Spinal cord (tissue), 10 donors: ENCODE data around the gene SIRT4. TPM values are rescaled to one million over a fixed set of nuclear protein-coding genes. Genes with fewer than 3 reads are reported as not detected.
"Not testable (repeated sequence)": the region's sequence is repeated elsewhere in the genome, so short reads cannot be mapped to it uniquely, and the experiment has no call there.

ENCODE experiments used
- DNase-seq, 6 donors: peaks; one replicate each; pipeline versions ENCODE4 v3.0.0 to v3.0.0-alpha.2; 2013 to 2015; ENCODE audit warnings: low spot score in 6 of 6, low read depth in 4 of 6
- H3K27ac ChIP-seq: one replicate; pipeline ENCODE4 v1.5.1; 2013; ENCODE audit warnings: low read depth, low read length, control low read depth
- H3K27me3 ChIP-seq: one replicate; pipeline ENCODE4 v1.6.1; 2013; ENCODE audit warnings: low read length; ENCODE audit not compliant: control insufficient read depth, insufficient read depth
- H3K36me3 ChIP-seq: one replicate; pipeline ENCODE4 v1.6.1; 2013; ENCODE audit warnings: low read length; ENCODE audit not compliant: control insufficient read depth, insufficient read depth
- H3K4me1 ChIP-seq: one replicate; pipeline ENCODE4 v1.6.1; 2013; ENCODE audit warnings: low read length; ENCODE audit not compliant: control insufficient read depth, insufficient read depth
- H3K4me3 ChIP-seq: one replicate; pipeline ENCODE4 v1.5.1; 2013; ENCODE audit warnings: low read depth, low read length, control low read depth
- H3K9me3 ChIP-seq: one replicate; pipeline ENCODE4 v1.6.1; 2013; ENCODE audit warnings: low read length; ENCODE audit not compliant: control insufficient read depth, insufficient read depth
- WGBS: methylation state at CpG from one replicate; pipeline ENCODE4 v1.1.5; 2013; ENCODE audit warnings: missing lambda C conversion rate; ENCODE audit not compliant: insufficient coverage; 5-methylcytosine and 5-hydroxymethylcytosine counted together
- polyA plus RNA-seq, 2 donors: library from polyadenylated mRNA; unstranded; fragments of 120-200 nt; gene quantifications; one replicate each; pipeline ENCODE4 v1.2.1, GENCODE V29; 2013; ENCODE audit not compliant: insufficient read length in 2 of 2
- total RNA-seq, 2 donors: library from RNA; depleted of rRNA in 1 of 2; stranded (reverse); fragments of 120-200 nt in 1 of 2; fragments of >200 nt in 1 of 2; gene quantifications; one replicate each; pipeline versions ENCODE4 v1.2.3 to v1.2.4, GENCODE V29; 2013 to 2014
- donor health status: healthy.

The SIRT4 gene
- total and polyA plus RNA-seq, 4 donors, result 4.7 to 5.9 (median 5.3) TPM

DNA sequence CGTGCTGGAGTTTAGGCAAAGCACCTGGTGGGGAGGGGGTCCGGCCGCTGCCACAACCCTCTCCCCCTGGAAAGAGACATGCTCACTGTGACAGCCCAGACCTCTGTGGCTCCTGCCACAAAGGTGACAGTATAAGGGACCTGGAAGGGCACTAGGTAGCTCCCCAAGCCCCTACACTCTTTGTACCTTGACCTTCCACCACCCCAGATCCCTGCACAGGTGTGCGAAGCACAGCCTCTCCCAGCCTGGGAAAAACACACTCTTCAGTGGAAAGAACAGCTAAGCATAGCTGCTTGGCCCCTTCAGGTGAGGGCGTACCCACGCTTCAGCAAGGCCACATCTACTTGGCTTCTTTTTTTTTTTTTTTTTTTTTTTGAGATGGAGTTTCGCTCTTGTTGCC, 30.4 kb downstream of the SIRT4 start:
- no peak overlapping the region for H3K4me3 ChIP-seq
- 90% methylated on average over 4 of the region's 7 CpGs for WGBS
- H3K36me3 ChIP-seq, result no peaks in the 10 kb centered on the region
- no peaks in the 10 kb centered on the region for H3K27me3 ChIP-seq
- no peak overlapping the region for H3K27ac ChIP-seq
- DNase-seq, result no peak
- H3K9me3 ChIP-seq, result no peaks in the 10 kb centered on the region
- H3K4me1 ChIP-seq, result no peaks in the 10 kb centered on the region

DNA sequence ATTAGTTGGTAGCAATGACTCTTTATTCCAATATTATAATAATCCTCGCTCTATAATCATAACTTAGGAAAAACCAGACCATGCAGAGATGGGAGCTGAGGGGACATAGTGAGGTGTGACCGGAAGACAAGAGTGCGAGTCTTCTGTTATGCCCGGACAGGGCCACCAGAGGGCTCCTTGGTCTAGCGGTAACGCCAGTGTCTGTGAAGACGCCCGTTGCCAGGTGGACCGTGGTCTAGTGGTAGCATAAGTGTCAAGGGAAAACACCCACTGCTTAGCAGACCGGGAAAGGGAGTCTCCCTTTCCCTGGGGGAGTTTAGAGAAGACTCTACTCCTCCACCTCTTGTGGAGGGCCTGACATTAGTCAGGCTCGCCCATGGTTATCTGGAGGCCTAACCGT, 33.3 kb downstream of the SIRT4 start:
- H3K27ac ChIP-seq, H3K4me1 ChIP-seq, H3K9me3 ChIP-seq, H3K36me3 ChIP-seq, H3K4me3 ChIP-seq, H3K27me3 ChIP-seq: not testable (repeated sequence)
- peak in 2 of 6 donors; percentile 37 to 60 for DNase-seq
- WGBS, result under 1% methylated on average over 8 of the region's 12 CpGs

DNA sequence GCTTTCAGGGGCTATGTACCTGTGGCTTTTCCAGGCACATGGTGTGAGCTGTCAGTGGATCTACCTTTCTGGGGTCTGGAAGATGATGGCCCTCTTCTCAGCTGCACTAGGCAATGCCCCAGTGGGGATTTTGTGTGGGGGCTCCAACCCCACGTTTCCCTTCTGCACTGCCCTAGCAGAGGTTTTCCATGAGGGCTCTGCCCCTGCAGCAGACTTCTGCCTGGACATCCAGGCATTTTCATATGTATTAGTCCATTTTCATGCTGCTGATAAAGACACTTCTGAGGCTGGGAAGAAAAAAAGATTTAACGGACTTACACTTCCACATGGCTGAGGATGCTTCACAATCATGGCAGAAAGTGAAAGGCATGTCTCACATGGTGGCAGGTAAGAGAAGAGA, 34.3 kb downstream of the SIRT4 start:
- H3K27me3 ChIP-seq, H3K4me1 ChIP-seq, DNase-seq, H3K4me3 ChIP-seq, H3K9me3 ChIP-seq, H3K36me3 ChIP-seq, H3K27ac ChIP-seq: not testable (repeated sequence)
- 50% methylated on average over 1 of the region's 2 CpGs for WGBS

DNA sequence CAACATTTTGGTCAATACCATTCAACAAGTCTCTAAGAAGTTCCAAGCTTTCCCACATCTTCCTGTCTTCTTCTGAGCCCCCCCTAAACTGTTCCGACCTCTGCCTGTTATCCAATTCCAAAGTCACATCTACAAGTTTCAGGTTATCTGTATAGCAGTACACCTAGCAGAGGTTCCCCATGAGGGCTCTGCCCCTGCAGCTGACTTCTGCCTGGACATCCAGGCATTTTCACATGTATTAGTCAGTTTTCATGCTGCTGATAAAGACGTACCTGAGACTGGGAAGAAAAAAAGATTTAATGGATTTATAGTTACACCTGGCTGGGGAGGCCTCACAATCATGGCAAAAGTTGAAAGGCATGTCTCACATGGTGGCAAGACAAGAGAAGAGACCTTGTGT, 35.6 kb downstream of the SIRT4 start:
- Histone ChIP-seq H3K27me3 (no peaks in the 10 kb centered on the region), H3K4me3 (no peak overlapping the region), H3K36me3 (peaks cover 12% of the 10 kb centered on the region), H3K27ac (no peak overlapping the region), H3K9me3 (no peaks in the 10 kb centered on the region), H3K4me1 (peaks cover 5% of the 10 kb centered on the region)
- WGBS, result 100% methylated on average over 2 of the region's 2 CpGs
- DNase-seq, result no peak

GRCh38 chr12:120339256-120339655, 37.1 kb downstream of the SIRT4 start:
- Histone ChIP-seq H3K27me3 (no peaks in the 10 kb centered on the region), H3K27ac (no peak overlapping the region), H3K4me1 (peaks cover 5% of the 10 kb centered on the region), H3K36me3 (peaks cover 27% of the 10 kb centered on the region), H3K4me3 (no peak overlapping the region), H3K9me3 (no peaks in the 10 kb centered on the region)
- no peak for DNase-seq
- 100% methylated on average over 1 of the region's 4 CpGs for WGBS

DNA sequence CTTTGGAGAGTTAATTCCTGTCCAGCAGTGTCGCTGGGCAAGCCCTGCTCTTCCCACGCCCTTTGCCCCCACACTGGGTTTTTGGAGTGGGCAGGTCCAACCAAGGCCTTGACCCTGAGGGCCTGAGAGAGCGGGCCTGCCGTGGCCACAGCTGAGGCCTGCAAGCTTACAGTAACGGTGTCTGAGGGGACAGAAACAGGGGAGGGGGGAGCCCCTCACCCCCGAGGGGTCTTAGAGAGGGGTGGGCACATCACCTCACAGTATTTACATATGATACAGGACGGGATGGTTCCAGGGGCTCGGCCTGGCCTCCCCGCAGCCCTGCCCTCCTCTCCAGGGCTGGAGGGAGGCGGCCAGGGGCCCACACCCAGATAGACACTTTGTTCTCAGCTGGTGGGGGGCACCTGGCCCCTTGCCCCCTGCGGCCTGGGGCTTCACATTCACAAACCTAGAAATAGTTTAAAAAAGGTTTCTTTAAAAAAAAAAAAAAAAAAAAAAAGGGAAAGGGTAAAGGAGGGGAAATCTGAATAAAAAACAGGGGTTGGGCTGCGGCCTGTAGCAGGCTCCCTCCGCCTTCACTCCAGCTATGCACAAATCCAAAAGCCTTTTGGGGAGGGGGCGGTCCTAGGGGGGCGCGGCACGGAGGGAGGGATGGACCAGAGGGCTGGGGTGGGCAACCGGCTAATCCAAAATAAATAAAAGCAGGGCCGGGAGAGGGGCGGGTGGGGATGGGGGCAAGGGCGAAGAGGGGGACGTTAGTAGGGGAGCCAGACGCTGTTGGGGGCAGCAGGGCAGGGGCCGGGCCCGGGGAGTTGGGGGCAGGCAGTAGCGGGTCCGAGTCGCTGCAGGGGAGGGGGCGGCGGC, 40.3 kb downstream of the SIRT4 start:
- WGBS, result 44% methylated on average over 20 of the region's 30 CpGs
- no peak overlapping the region for H3K4me3 ChIP-seq
- no peaks in the 10 kb centered on the region for H3K27me3 ChIP-seq
- peaks cover 5% of the 10 kb centered on the region for H3K4me1 ChIP-seq
- DNase-seq, result no peak
- no peak overlapping the region for H3K27ac ChIP-seq
- H3K9me3 ChIP-seq, result no peaks in the 10 kb centered on the region
- peaks cover 59% of the 10 kb centered on the region for H3K36me3 ChIP-seq

GRCh38 chr12:120343039-120343537, 41.0 kb downstream of the SIRT4 start:
- Histone ChIP-seq H3K27me3 (no peaks in the 10 kb centered on the region), H3K4me3 (no peak overlapping the region), H3K27ac (no peak overlapping the region), H3K4me1 (peaks cover 5% of the 10 kb centered on the region), H3K9me3 (no peaks in the 10 kb centered on the region), H3K36me3 (peaks cover 66% of the 10 kb centered on the region)
- WGBS, result 54% methylated on average over 9 of the region's 10 CpGs
- DNase-seq, result no peak

- no peaks in the 10 kb centered on the region for H3K9me3 ChIP-seq
- no peaks in the 10 kb centered on the region for H3K27me3 ChIP-seq
- DNase-seq, result no peak
- H3K36me3 ChIP-seq, result peaks cover 72% of the 10 kb centered on the region
- WGBS, result 79% methylated on average over 7 of the region's 8 CpGs
- no peak overlapping the region for H3K27ac ChIP-seq
- peaks cover 5% of the 10 kb centered on the region for H3K4me1 ChIP-seq
- H3K4me3 ChIP-seq, result no peak overlapping the region
Measured at GRCh38 chr12:120343692-120344091, 41.6 kb downstream of the SIRT4 start.

GRCh38 chr12:120346031-120346430, 43.9 kb downstream of the SIRT4 start:
- DNase-seq, result no peak
- peaks cover 92% of the 10 kb centered on the region for H3K36me3 ChIP-seq
- no peaks in the 10 kb centered on the region for H3K27me3 ChIP-seq
- H3K4me1 ChIP-seq, result peaks cover 5% of the 10 kb centered on the region
- H3K27ac ChIP-seq, result no peak overlapping the region
- no peaks in the 10 kb centered on the region for H3K9me3 ChIP-seq
- no peak overlapping the region for H3K4me3 ChIP-seq
- whole genome bisulfite sequencing, result 93% methylated on average over 11 of the region's 15 CpGs

DNA sequence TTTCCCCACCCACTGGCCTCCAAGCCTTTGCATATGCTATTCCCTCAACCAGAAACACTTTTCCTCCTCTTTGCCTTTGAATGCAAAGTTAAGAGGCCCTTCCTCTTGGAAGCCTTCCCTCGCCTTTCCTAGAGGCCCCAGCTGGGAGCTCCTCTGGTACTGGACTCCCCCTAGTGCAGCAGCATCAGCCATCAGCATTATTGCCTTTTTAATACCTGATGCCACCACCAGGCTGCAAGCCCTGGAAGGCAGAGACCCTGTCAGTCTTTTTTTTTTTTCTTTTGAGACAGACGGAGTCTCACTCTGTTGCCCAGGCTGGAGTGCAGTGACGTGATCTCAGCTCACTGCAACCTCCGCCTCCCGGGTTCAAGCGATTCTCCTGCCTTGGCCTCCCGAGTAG, 44.6 kb downstream of the SIRT4 start:
- H3K27me3 ChIP-seq, result no peaks in the 10 kb centered on the region
- DNase-seq, result no peak
- H3K27ac ChIP-seq, result no peak overlapping the region
- H3K9me3 ChIP-seq, result no peaks in the 10 kb centered on the region
- WGBS, result 97% methylated on average over 2 of the region's 7 CpGs
- peaks cover 11% of the 10 kb centered on the region for H3K4me1 ChIP-seq
- H3K4me3 ChIP-seq, result no peak overlapping the region
- H3K36me3 ChIP-seq, result peaks cover 96% of the 10 kb centered on the region
